Esophagus squamous epithelium (tissue), 4 donors: ENCODE measurements around the gene CAMK1D.
"Not testable (repeated sequence)": the region's sequence is repeated elsewhere in the genome, so short reads cannot be mapped to it uniquely, and the experiment has no call there.

Source experiments
- POLR2A ChIP-seq, 4 donors: fragments of 450-650 bp; IDR thresholded peaks; one replicate each; pipeline ENCODE4 v1.6.1; 2017; ENCODE audit warnings: antibody characterized with exemption in 4 of 4, mild to moderate bottlenecking in 4 of 4, moderate library complexity in 3 of 4
- TF ChIP-seq, protein P1 (sequence below), 6 experiments: fragments of 450-650 bp in 4 of 6; fragments of 200-600 bp in 2 of 6; sonication (generic) in 2 of 6; IDR thresholded peaks; one replicate each; pipeline ENCODE4 v1.5.1; 2016 to 2019; ENCODE audit warnings: antibody characterized with exemption in 6 of 6, mild to moderate bottlenecking in 4 of 6, moderate library complexity in 4 of 6

DNA sequence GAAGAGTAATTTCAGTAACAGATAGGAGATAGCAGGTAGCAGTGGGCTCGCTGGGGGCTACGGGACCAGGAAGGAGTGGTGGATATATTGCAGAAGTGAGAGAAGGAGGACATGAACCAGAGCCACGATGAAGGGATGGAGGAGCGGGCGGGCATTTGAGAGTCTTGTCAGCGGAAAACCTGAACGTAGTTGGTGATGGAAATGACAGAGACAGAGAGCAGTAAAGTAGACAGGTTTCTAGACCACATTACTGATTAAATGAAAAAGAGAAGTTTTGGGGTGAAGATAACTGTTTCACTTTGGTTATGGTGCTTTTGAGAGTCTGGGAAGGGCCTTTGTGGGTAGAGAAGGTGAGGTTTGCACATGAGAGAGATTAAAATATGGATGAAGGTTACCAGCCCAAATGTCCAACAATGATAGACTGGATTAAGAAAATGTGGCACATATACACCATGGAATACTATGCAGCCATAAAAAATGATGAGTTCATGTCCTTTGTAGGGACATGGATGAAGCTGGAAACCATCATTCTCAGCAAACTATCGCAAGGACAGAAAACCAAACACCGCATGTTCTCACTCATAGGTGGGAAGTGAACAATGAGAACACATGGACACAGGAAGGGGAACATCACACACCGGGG lies 196.9 kb downstream of the CAMK1D start:
- TF ChIP-seq, protein P1, sequence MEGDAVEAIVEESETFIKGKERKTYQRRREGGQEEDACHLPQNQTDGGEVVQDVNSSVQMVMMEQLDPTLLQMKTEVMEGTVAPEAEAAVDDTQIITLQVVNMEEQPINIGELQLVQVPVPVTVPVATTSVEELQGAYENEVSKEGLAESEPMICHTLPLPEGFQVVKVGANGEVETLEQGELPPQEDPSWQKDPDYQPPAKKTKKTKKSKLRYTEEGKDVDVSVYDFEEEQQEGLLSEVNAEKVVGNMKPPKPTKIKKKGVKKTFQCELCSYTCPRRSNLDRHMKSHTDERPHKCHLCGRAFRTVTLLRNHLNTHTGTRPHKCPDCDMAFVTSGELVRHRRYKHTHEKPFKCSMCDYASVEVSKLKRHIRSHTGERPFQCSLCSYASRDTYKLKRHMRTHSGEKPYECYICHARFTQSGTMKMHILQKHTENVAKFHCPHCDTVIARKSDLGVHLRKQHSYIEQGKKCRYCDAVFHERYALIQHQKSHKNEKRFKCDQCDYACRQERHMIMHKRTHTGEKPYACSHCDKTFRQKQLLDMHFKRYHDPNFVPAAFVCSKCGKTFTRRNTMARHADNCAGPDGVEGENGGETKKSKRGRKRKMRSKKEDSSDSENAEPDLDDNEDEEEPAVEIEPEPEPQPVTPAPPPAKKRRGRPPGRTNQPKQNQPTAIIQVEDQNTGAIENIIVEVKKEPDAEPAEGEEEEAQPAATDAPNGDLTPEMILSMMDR (IDR thresholded peaks at IDR 0.05) = not testable (repeated sequence)
- not testable (repeated sequence) for TF ChIP-seq POLR2A (IDR thresholded peaks at IDR 0.05)
